Endothelial cell of hepatic sinusoid (primary cell): Measurements from ENCODE around the gene SRGAP1.
"Not testable (repeated sequence)": the region's sequence is repeated elsewhere in the genome, so short reads cannot be mapped to it uniquely, and the experiment has no call there.

Source experiments
- in situ Hi-C: cut with HindIII; loops from 2 replicates; pipeline ENCODE4 v1.10.0; 2017; ENCODE audit warnings: low sequenced_read_pairs

The SRGAP1 gene

GRCh38 chr12:64184216-64184615 is 339.7 kb downstream of the SRGAP1 start:
- in situ Hi-C loops = loop anchor here (5.0 kb wide), 1 partner anchor 68 kb away; no protein-coding TSS in a partner anchor

GRCh38 chr12:64186789-64187188 is 342.3 kb downstream of the SRGAP1 start:
- in situ Hi-C loops = no loop called here

- in situ Hi-C loops = no loop called here
Observed at GRCh38 chr12:64187370-64187769, 342.9 kb downstream of the SRGAP1 start.

GRCh38 chr12:64187794-64188193 is 343.3 kb downstream of the SRGAP1 start:
- in situ Hi-C loops = no loop called here

GRCh38 chr12:64189530-64189929 is 345.0 kb downstream of the SRGAP1 start:
- in situ Hi-C loops = no loop called here

- in situ Hi-C loops = no loop called here
Observed at GRCh38 chr12:64190140-64190539, 345.6 kb downstream of the SRGAP1 start.

GRCh38 chr12:64192644-64193444 is 348.3 kb downstream of the SRGAP1 start:
- in situ Hi-C loops = no loop called here

- in situ Hi-C loops = no loop called here
Observed at GRCh38 chr12:64193931-64194330, 349.4 kb downstream of the SRGAP1 start.

GRCh38 chr12:64194333-64195149 is 350.0 kb downstream of the SRGAP1 start:
- in situ Hi-C loops = no loop called here

- in situ Hi-C loops = not testable (repeated sequence)
Observed at GRCh38 chr12:64195841-64196240, 351.3 kb downstream of the SRGAP1 start.

- in situ Hi-C loops = no loop called here
Observed at GRCh38 chr12:64203036-64203435, 358.5 kb downstream of the SRGAP1 start.

GRCh38 chr12:64203775-64204174 is 359.3 kb downstream of the SRGAP1 start:
- in situ Hi-C loops = no loop called here

- in situ Hi-C loops = no loop called here
Observed at GRCh38 chr12:64205542-64205941, 361.0 kb downstream of the SRGAP1 start.

GRCh38 chr12:64207453-64207852 is 363.0 kb downstream of the SRGAP1 start:
- in situ Hi-C loops = no loop called here
